Stimulated activated CD8-positive, alpha-beta memory T cell treated with anti-CD3 and anti-CD28 coated beads, Interleukin-7, amount 100 ng/mL, for 1 hour (primary cell): ENCODE data around the gene NXNL1.

Experiments used
- DNase-seq, 2 donors: peaks; one replicate each; pipeline ENCODE4 v3.0.0-alpha.2; 2020; ENCODE audit warnings: low read depth in 2 of 2

Gene NXNL1

DNA sequence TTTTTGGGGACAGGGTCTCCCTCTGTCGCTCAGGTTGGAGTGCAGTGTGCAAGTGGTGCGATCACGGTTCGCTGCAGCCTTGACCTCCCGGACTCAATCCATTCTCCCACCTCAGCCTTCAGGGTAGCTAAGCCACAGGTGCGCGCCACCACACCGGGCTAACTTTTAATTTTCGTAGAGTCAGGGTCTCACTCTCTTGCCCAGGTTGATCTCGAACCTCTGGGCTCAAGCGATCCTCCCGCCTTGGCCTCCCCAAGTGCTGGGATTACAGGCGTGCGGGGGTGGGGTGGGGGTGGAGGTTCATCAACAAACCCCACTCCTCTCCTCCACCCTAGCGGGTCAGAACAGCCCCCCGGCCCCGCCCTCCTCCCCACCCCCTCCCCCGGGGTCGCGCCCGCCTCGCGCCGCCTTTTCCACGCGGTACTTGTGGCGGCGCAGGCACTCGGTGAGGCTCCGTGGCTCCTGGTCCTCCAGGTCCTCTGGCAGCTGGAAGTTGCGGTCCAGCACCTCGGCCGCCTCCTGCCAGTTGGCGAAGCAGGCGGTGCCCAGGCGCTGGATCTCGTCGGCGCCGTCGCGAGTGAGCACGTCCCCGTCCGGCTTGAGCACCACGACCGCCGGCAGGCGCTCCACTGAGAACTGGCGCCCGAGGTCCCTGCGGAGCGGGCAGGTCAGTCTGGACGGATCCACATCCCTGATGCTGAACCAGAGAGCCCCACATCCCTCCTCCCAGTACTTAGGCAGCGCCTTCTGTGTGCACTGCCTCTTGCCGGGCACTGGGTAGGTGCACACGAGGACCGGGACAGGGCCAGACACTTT is 5.2 kb downstream of the NXNL1 start:
- DNase-seq: no peak

- DNase-seq: no peak
Observed at GRCh38 chr19:17454576-17455071, 6.1 kb downstream of the NXNL1 start.

DNA sequence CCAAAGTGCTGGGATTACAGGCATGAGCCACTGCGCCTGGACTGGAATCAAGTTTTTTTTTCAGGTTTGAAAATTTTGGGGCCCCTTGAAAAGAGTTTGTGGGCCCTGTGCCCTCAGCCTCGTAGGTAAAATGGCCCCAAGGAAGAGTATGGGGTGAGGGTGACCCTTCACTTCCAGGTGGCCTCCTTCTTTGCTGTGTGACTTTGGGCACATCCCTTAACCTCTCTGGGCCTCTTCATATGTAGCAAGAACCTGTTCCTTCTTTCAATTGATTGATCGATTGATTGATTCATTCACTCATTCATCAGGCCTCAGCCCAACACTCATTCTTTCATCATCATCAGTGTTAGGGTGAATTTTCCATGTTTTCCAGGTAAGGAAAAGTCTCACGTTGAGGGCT is 8.9 kb downstream of the NXNL1 start:
- no peak for DNase-seq

DNA sequence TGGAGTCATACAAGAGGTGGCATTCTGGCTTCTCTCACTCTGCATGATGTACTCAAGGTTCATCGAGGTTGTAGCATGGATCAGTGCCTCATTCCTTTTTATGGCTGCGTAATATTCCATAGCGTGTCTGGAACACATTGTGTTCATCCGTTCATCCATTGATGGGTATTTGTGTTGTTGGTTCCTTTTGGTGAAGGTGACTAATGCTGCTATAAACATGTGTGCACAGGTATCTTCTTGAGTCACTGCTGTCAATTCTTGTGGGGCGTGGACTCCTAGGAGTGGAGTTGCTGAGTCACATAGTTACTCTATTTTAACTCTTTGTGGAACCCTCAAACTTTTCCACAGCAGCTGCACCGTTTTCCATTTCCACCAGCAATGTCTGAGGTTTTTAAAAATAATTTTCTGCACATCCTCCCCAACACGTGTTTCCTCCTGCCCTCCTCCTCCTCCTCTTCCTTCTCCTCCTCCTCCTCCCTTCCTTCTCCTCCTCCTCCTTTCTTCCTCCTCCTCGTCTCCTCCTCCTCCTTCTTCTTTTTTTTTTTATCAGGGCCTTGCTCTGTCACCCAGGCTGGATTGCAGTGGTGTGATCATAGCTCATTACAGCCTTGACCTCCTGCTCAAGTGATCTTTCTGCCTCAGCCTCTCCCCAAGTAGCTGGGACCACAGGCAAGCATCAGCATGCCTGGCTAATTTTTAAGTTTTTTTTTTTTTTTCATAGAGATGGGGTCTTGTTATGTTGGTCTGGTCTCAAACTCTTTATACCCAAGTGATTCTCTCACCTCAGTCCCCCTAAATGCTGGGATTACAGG is 10.3 kb downstream of the NXNL1 start:
- DNase-seq: no peak

- no peak for DNase-seq
Observed at GRCh38 chr19:17448131-17448967, 12.4 kb downstream of the NXNL1 start, which contains the start of gene TMEM221. Gene TMEM221 (minus strand): TSS chr19:17448668. CDS start chr19:17448462, 206 bp downstream.

DNA sequence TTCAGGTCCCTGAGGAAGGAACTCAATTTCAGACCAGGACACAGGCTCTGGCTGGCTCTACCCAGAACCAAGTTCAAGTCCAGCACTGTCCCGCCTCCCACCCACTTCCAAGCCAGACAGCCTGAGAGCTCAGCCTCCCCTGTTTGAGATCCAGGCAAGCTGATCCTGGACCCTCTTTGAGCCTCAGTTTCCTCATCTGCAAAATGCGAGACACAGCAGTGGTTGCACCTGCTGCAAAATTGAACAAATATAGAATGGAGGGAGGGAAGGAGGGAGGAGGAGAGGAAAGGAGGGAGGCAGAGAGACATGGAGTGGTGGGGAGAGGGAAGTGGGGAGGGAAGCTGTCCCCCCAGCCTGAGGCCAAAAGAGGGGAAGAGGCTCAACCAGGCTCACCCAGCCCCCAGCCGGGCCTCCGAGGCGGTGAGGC is 13.0 kb downstream of the NXNL1 start:
- DNase-seq: no peak

GRCh38 chr19:17445526-17446165 is 15.1 kb downstream of the NXNL1 start:
- no peak for DNase-seq

- DNase-seq: no peak
Observed at GRCh38 chr19:17441241-17442021, 19.3 kb downstream of the NXNL1 start.

DNA sequence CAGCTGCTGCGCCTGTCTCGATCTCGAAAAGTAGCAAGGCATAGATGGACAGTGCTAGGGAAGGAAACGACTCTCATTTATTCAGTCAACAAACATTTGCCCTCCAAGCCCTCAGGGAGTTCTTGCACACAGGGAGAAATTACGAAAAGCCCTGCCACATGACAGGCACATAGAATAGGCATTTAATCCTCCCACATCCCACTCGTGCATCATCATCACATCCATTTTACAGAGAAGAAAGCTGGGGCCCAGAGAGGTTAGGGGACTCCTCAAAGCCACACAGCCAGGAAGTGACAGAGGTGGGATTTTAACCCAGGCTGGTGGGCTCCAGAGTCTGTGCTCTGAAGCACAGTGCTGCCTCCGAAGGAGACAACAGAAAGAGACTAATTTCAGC is 23.9 kb downstream of the NXNL1 start:
- no peak for DNase-seq

GRCh38 chr19:17436094-17436873 is 24.4 kb downstream of the NXNL1 start:
- no peak for DNase-seq

DNA sequence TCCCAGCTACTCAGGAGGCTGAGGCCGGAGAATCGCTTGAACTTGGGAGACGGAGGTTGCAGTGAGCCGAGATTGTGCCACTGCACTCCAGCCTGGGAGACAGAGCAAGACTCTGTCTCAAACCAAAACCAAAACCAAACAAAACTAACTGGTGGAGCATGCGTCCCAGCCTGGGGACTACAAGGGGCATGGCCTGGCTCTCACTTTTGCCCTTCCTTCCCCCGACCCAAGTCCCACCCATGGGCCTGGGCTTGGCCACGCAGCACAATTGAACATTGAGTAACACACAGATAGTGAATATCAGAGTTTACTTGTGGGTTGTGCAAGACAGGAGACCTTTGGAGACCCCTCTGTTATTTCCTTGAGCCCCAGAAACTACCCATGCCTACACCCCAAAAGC is 25.5 kb downstream of the NXNL1 start:
- no peak for DNase-seq

GRCh38 chr19:17431417-17431816 is 29.3 kb downstream of the NXNL1 start:
- no peak for DNase-seq

DNA sequence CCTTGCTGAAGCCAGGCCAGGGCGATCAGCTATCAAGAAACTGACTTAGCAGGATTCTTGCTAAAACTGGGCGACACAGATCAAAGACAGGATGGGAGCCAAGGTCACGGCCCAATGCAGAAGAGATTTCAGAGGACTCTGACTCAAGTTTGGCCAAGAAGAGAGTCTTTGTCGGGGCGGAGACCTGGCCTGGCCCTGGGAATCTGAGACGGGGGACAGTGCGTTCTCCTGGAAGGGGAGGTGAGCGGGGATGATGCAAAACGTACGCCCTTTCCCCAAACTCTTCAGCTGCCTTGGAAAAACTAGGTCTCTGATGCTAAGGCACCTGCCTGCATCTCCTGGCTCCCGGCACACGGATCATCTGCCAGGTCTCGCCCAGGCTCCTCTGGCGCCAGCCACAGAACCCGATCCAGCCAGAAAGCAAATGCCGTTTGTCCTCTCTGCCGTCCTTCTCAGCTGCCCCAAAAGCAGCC is 31.0 kb downstream of the NXNL1 start:
- no peak for DNase-seq

DNA sequence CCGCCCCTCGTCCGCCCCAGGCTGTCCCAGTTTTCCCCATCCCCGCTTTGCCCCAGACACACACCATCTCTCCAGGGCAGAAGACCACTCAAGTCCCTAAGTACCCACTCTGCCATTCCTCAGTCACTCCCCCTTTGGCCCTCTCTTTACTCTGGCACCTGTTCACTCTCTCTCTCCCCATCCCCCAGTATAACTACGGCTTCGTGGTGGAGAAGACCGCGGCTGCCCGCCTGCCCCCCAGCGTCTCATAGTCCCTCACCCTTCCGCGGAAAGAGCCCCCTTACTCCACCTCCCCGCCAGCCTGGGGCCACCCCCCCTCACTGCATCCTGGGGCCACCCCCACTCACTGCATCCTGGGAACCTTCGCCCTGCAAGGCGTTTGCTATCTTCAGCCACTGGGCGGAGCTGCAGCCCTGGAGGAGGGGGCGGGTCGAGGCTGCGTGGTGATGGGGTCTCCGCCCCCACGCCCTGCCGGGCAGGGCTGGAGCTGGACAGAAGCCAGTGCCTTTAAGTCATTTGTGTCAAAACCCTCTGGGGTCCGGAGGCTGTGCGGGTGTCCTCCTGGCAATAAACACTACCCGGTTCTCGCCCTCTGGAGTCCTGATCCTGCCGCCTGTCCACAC is 35.9 kb downstream of the NXNL1 start:
- DNase-seq: no peak

- no peak for DNase-seq
Observed at GRCh38 chr19:17423429-17424208, 37.1 kb downstream of the NXNL1 start.

DNA sequence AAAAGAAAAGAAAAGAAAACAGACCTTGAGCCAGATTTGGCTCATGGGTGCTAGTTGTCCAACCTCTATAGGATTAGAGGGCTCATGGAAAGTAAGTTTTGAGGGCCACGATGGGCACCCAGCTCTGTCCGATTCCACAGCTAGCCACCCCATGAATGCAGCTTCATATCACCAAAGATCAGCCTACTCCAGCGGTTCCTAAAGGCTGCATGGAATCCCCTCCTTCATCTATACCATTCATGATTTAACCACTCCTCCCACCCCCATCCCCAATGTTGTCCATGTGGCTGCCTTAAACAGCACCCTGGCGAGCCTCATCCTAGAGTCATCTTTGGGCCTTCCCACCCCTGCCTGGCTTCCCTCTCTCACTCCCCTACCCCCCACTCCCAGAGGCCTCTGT is 38.8 kb downstream of the NXNL1 start:
- no peak for DNase-seq

DNA sequence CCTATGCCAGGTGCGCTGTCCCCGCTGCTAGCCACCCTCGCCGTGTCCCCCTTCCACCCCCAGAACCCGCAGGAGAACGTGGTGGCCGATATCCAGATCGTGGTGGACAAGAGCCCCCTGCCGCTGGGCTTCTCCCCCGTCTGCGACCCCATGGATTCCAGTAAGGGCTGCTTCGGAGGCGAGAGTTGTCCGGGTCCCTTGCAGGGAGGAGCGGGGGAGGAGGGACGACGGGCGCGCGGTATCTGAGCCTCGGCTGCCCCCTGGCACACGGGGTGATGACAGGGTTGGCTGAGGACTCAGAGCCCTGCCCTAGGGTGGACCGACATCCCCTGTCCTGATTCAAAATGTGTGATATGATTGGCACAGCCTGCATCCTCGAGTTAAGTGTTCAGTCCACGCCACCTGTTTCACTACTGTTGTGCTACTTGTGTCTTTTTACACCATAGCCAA is 40.2 kb downstream of the NXNL1 start:
- DNase-seq: no peak
